Vagina (tissue), 2 donors: Measurements from ENCODE around the gene RASA4.
"Not testable (repeated sequence)": the region's sequence is repeated elsewhere in the genome, so short reads cannot be mapped to it uniquely, and the experiment has no call there.

Experiments
- POLR2A ChIP-seq, 2 donors: fragments of 450-650 bp; IDR thresholded peaks; one replicate each; pipeline ENCODE4 v1.6.1; 2017; ENCODE audit warnings: antibody characterized with exemption in 2 of 2, mild to moderate bottlenecking in 2 of 2, moderate library complexity in 2 of 2
- POLR2AphosphoS5 ChIP-seq, 2 donors: sonication (generic); formaldehyde crosslinking; IDR thresholded peaks; one replicate each; pipeline ENCODE4 v1.9.0; 2017; ENCODE audit warnings: antibody characterized with exemption in 2 of 2, mild to moderate bottlenecking in 2 of 2, low read depth in 1 of 2; ENCODE audit not compliant: insufficient read depth in 1 of 2
- TF ChIP-seq, protein P1 (sequence below), 3 experiments: fragments of 450-650 bp in 2 of 3; fragments of 200-600 bp in 1 of 3; sonication (generic) in 1 of 3; IDR thresholded peaks; one replicate each; pipeline ENCODE4 v1.5.1; 2017 to 2019; ENCODE audit warnings: antibody characterized with exemption in 3 of 3, mild to moderate bottlenecking in 2 of 3, moderate library complexity in 2 of 3

DNA sequence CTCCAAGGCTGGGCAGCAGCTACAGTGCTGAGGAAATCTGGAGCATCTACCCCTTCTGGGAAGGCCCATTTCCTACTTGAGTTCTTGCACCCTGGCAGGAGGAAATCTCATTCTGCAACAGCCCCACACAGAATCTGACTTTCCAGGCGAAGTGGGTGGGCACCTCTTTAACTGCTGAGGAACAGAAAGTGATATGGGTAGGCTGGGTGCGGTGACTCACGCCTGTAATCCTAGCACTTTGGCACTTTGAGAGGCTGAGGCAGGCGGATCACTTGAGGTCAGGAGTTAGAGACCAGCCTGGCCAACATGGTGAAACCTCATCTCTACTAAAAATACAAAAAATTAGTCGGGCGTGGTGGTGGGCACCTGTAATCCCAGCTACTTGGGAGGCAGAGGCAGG, 41.9 kb downstream of the RASA4 start:
- TF ChIP-seq, protein P1, sequence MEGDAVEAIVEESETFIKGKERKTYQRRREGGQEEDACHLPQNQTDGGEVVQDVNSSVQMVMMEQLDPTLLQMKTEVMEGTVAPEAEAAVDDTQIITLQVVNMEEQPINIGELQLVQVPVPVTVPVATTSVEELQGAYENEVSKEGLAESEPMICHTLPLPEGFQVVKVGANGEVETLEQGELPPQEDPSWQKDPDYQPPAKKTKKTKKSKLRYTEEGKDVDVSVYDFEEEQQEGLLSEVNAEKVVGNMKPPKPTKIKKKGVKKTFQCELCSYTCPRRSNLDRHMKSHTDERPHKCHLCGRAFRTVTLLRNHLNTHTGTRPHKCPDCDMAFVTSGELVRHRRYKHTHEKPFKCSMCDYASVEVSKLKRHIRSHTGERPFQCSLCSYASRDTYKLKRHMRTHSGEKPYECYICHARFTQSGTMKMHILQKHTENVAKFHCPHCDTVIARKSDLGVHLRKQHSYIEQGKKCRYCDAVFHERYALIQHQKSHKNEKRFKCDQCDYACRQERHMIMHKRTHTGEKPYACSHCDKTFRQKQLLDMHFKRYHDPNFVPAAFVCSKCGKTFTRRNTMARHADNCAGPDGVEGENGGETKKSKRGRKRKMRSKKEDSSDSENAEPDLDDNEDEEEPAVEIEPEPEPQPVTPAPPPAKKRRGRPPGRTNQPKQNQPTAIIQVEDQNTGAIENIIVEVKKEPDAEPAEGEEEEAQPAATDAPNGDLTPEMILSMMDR (IDR thresholded peaks at IDR 0.05), result not testable (repeated sequence)
- TF ChIP-seq POLR2A (IDR thresholded peaks at IDR 0.05); POLR2AphosphoS5 (IDR thresholded peaks at IDR 0.05; ENCODE audit: insufficient read depth in 1 of 2, low read depth in 1 of 2): not testable (repeated sequence)
